T-helper 1 cell treated with Interleukin-12 subunit alpha and Interleukin-12 subunit beta and Interleukin-4 antibody, amounts not matched to agents 30 ng/mL and 1 ng/mL, for 36 hours (primary cell): ENCODE data around the gene SLC2A3. TPM values are rescaled to one million over a fixed set of nuclear protein-coding genes. Genes with fewer than 3 reads are reported as not detected.

Experiments
- total RNA-seq: library from RNA; stranded (reverse); gene quantifications from 2 replicates; pipeline ENCODE4 v1.2.3, GENCODE V29; 2022

Gene SLC2A3
- total RNA-seq, 1 donor from 2014 or later, result 353 TPM

Other genes starting within 250 kb of the SLC2A3 start
- not detected in 2 replicates for gene GDF3, start 240.4 kb downstream of the SLC2A3 start, total RNA-seq
- not detected in 2 replicates for gene DPPA3, start 224.8 kb downstream of the SLC2A3 start, total RNA-seq
- gene CLEC4C, start 188.8 kb downstream of the SLC2A3 start, total RNA-seq, result not detected in 2 replicates
- gene NANOGNB, start 171.0 kb downstream of the SLC2A3 start, total RNA-seq, result not detected in 2 replicates
- gene NANOG, start 146.8 kb downstream of the SLC2A3 start, total RNA-seq, result not detected in 2 replicates
- 0.10 TPM in 1 of 2 replicates, not detected in the other for gene SLC2A14, start 63.3 kb downstream of the SLC2A3 start, total RNA-seq
- gene FOXJ2, start 96.5 kb upstream of the SLC2A3 start, total RNA-seq, result 18.0 and 18.2 TPM in 2 replicates
- 5.8 and 6.1 TPM in 2 replicates for gene C3AR1, start 130.2 kb upstream of the SLC2A3 start, total RNA-seq
- 40.2 and 47.4 TPM in 2 replicates for gene NECAP1, start 146.1 kb upstream of the SLC2A3 start, total RNA-seq
- gene CLEC4A, start 187.4 kb upstream of the SLC2A3 start, total RNA-seq, result 0.39 and 0.46 TPM in 2 replicates
- gene ZNF705A, start 220.8 kb upstream of the SLC2A3 start, total RNA-seq, result not detected in 2 replicates